Keratinocyte (primary cell): ENCODE data around the gene FNIP2. TPM values are rescaled to one million over a fixed set of nuclear protein-coding genes. Genes with fewer than 3 reads are reported as not detected.
"Not testable (repeated sequence)": the region's sequence is repeated elsewhere in the genome, so short reads cannot be mapped to it uniquely, and the experiment has no call there.

Experiments
- DNase-seq: peaks from one replicate; pipeline ENCODE4 v3.0.0-alpha.2; 2011; ENCODE audit warnings: low read depth, missing footprints, low spot score
- FAIRE-seq: peaks from 2 replicates; lab custom pipeline; 2011; peaks lifted over from hg19 to GRCh38; lab: Jason Lieb, UNC
- H2AFZ ChIP-seq: 2 replicates; pipeline ENCODE4 v1.6.0; 2012; ENCODE audit warnings: low read length, control low read depth, inconsistent platforms; ENCODE audit not compliant: control insufficient read depth
- H3K27ac ChIP-seq: 2 replicates; pipeline ENCODE4 v1.5.1; 2011; ENCODE audit warnings: low read length; ENCODE audit not compliant: control insufficient read depth, insufficient read depth
- H3K27me3 ChIP-seq: 3 replicates; pipeline ENCODE4 v1.6.0; 2011; ENCODE audit warnings: low read length; ENCODE audit not compliant: control insufficient read depth, insufficient read depth; ENCODE audit errors: extremely low read depth
- H3K36me3 ChIP-seq, 2 experiments: 2 replicates in 1 of 2; 3 replicates in 1 of 2; pipeline ENCODE4 v1.5.1; 2011; ENCODE audit warnings: low read length in 2 of 2, mild to moderate bottlenecking in 1 of 2; ENCODE audit not compliant: control insufficient read depth in 2 of 2, insufficient read depth in 2 of 2; ENCODE audit errors: extremely low read depth in 1 of 2
- H3K4me1 ChIP-seq: 3 replicates; pipeline ENCODE4 v1.5.1; 2011; ENCODE audit warnings: low read length; ENCODE audit not compliant: control insufficient read depth, insufficient read depth; ENCODE audit errors: extremely low read depth
- H3K4me2 ChIP-seq: 3 replicates; pipeline ENCODE4 v1.6.0; 2011; ENCODE audit warnings: low read depth, low read length; ENCODE audit not compliant: control insufficient read depth, insufficient read depth; ENCODE audit errors: extremely low read depth
- H3K4me3 ChIP-seq, 3 experiments: fragments of 200-600 bp in 1 of 3; sonication (generic) in 1 of 3; 2 replicates in 2 of 3; 3 replicates in 1 of 3; pipeline ENCODE4 v1.5.1; 2011 to 2016; ENCODE audit warnings: low read length in 3 of 3, mild to moderate bottlenecking in 3 of 3, control low read depth in 2 of 3, inconsistent platforms in 1 of 3, low read depth in 1 of 3, mixed read lengths in 1 of 3, mixed run types in 1 of 3, moderate library complexity in 1 of 3; ENCODE audit not compliant: control insufficient read depth in 2 of 3, insufficient read depth in 2 of 3; ENCODE audit errors: extremely low read depth in 1 of 3
- H3K79me2 ChIP-seq: 2 replicates; pipeline ENCODE4 v1.6.0; 2012; ENCODE audit warnings: low read length; ENCODE audit not compliant: control insufficient read depth, insufficient read depth
- H3K9ac ChIP-seq: 3 replicates; pipeline ENCODE4 v1.6.0; 2011; ENCODE audit warnings: low read length; ENCODE audit not compliant: control insufficient read depth, insufficient read depth; ENCODE audit errors: extremely low read depth
- H3K9me1 ChIP-seq: 3 replicates; pipeline ENCODE4 v1.6.0; 2011; ENCODE audit warnings: low read length; ENCODE audit not compliant: control insufficient read depth, insufficient read depth; ENCODE audit errors: extremely low read depth
- H3K9me3 ChIP-seq: 2 replicates; pipeline ENCODE4 v1.5.1; 2012; ENCODE audit warnings: low read depth, low read length; ENCODE audit not compliant: control insufficient read depth
- H4K20me1 ChIP-seq: 3 replicates; pipeline ENCODE4 v1.6.0; 2011; ENCODE audit warnings: low read length; ENCODE audit not compliant: control insufficient read depth, insufficient read depth; ENCODE audit errors: extremely low read depth
- EZH2 ChIP-seq: IDR thresholded peaks from one replicate; pipeline ENCODE4 v1.6.1; 2012; ENCODE audit warnings: inconsistent platforms, mild to moderate bottlenecking, low read length, moderate library complexity
- dilution Hi-C: fragments of 300-500 bp; cut with MboI; formaldehyde crosslinking; loops from one replicate; pipeline ENCODE4 v1.7.0; 2020; ENCODE audit warnings: low sequenced_read_pairs; ENCODE audit not compliant: extremely low pct_ligation_motif_present
- polyA plus RNA-seq, 5 experiments: library from polyadenylated mRNA; depleted of rRNA in 3 of 5; stranded (reverse) in 3 of 5; stranded (forward) in 1 of 5; unstranded in 1 of 5; fragments of >200 nt; gene quantifications; 1 replicate in 1 of 5; 2 replicates in 3 of 5; 3 replicates in 1 of 5; pipeline versions ENCODE4 v1.2.1 to v1.2.3, GENCODE V29; 2011 to 2012; ENCODE audit warnings: missing spikeins in 2 of 5, low read depth in 1 of 5, low replicate concordance in 1 of 5
- TF ChIP-seq, protein P1 (sequence below), 3 experiments: IDR thresholded peaks in 1 of 3; conservative IDR thresholded peaks in 1 of 3; optimal IDR thresholded peaks in 1 of 3; 2 replicates in 2 of 3; 3 replicates in 1 of 3; pipeline versions ENCODE3 to v1.5.1; 2011; ENCODE audit warnings: low read length in 3 of 3, mild to moderate bottlenecking in 3 of 3, moderate library complexity in 2 of 3, control low read depth in 1 of 3, inconsistent platforms in 1 of 3; ENCODE audit not compliant: insufficient read depth in 2 of 3; ENCODE audit errors: extremely low read depth in 1 of 3

FNIP2 gene
- polyA plus RNA-seq, 1 donor (not counting 4 experiments of a cell fraction or from before 2014, with no cell fraction given): 6.2 TPM

DNA sequence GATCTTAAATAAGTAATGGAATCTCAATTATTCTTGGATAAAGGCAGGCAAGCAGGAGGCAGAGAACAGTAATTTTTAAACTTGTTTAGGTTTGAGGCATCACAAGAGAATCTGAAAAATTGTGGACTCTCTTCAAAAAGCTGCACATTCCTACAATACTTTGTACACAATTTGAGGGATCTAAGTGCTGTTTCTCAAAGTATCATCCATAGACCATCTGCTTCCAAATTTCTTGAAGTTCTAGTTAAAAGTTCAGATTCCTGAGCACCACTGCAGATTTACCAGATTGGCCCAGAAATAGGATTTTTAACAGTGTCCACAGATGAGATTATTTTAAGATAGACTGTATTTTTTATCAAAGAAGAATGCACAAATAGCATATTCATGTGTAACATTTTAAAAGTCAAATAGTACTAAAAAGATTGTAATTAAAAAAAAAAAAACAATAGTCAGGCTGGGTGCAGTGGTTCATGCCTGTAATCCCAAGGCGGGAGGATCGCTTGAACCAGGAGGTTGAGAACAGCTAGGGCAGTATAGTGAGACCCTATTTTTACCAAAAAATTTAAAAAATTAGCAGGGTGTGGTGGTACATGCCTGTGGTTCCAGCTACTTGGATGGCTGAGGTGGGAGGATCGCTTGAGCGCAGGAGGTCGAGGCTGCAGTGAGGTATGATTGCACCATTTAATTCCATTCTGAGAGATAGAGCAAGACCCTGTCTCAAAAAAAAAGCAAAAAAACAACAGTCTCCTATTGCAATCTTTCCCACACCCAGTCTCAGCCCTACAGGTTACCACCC is 14.2 kb upstream of the FNIP2 start:
- H4K20me1 ChIP-seq: no peaks in the 10 kb centered on the region
- H3K4me1 ChIP-seq: no peaks in the 10 kb centered on the region
- no peaks in the 10 kb centered on the region for H3K9me3 ChIP-seq
- no peak for DNase-seq
- no peak for TF ChIP-seq EZH2
- TF ChIP-seq, protein P1, sequence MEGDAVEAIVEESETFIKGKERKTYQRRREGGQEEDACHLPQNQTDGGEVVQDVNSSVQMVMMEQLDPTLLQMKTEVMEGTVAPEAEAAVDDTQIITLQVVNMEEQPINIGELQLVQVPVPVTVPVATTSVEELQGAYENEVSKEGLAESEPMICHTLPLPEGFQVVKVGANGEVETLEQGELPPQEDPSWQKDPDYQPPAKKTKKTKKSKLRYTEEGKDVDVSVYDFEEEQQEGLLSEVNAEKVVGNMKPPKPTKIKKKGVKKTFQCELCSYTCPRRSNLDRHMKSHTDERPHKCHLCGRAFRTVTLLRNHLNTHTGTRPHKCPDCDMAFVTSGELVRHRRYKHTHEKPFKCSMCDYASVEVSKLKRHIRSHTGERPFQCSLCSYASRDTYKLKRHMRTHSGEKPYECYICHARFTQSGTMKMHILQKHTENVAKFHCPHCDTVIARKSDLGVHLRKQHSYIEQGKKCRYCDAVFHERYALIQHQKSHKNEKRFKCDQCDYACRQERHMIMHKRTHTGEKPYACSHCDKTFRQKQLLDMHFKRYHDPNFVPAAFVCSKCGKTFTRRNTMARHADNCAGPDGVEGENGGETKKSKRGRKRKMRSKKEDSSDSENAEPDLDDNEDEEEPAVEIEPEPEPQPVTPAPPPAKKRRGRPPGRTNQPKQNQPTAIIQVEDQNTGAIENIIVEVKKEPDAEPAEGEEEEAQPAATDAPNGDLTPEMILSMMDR (optimal IDR thresholded peaks at IDR 0.05 in 1 of 3, IDR thresholded peaks at IDR 0.05 in 1 of 3, conservative IDR thresholded peaks at IDR 0.05 in 1 of 3; ENCODE audit: extremely low read depth in 1 of 3, insufficient read depth in 2 of 3, low read length in 3 of 3): no peak
- no peak overlapping the region for H3K4me2 ChIP-seq
- H2AFZ ChIP-seq: no peak overlapping the region
- no peaks in the 10 kb centered on the region for H3K79me2 ChIP-seq
- H3K27ac ChIP-seq: no peak overlapping the region
- no peak overlapping the region for H3K4me3 ChIP-seq
- no peak overlapping the region for H3K9ac ChIP-seq
- H3K27me3 ChIP-seq: no peaks in the 10 kb centered on the region
- H3K36me3 ChIP-seq: no peaks in the 10 kb centered on the region
- dilution Hi-C loops: no loop called here
- no peaks in the 10 kb centered on the region for H3K9me1 ChIP-seq
- FAIRE-seq: no peak

DNA sequence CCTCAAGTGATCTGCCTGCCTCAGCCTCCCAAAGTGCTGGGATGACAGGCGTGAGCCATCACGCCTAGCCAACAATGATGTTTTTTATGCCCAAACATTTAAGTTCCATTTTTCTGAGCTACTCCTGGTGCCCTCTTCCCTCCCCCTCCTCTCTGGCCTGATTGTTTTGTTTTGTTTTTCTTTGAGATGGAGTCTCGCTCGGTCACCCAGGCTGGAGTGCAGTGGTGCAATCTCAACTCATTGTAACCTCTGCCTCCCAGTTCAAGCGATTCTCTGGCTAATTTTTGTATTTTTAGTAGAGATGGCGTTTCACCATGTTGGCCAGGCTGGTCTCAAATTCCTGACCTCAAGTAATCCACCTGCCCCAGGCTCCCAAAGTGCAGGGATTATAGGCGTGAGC is 13.0 kb upstream of the FNIP2 start:
- H3K9ac ChIP-seq, H3K9me1 ChIP-seq, H4K20me1 ChIP-seq, H3K9me3 ChIP-seq, H3K4me2 ChIP-seq, H3K4me3 ChIP-seq, DNase-seq, H3K4me1 ChIP-seq, H3K36me3 ChIP-seq, dilution Hi-C loops, H3K27ac ChIP-seq, FAIRE-seq, H2AFZ ChIP-seq, H3K79me2 ChIP-seq, H3K27me3 ChIP-seq: not testable (repeated sequence)

DNA sequence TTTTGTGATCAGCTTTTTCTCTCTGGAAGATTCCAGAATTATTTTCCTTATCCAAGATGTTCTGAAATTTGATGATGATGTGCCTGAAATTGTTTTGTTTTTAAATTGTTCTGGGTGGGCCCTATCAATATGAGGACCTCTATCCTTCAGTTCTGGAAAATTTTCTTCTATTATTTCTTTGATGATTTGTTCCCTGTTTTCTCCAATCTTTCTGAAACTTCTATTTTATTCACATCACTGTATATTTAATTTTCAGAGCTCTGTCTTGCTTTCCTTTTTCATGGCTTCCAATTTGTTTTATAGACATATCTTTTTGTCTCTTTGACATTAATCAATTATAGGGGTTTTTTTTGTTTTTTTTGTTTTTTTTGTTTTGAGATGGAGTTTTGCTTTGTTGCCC is 12.2 kb upstream of the FNIP2 start:
- FAIRE-seq: no peak
- no peaks in the 10 kb centered on the region for H4K20me1 ChIP-seq

More for the DNA sequence above, 12.2 kb upstream of the FNIP2 start:
- H3K27ac ChIP-seq: no peak overlapping the region
- TF ChIP-seq, protein P1 (optimal IDR thresholded peaks at IDR 0.05 in 1 of 3, IDR thresholded peaks at IDR 0.05 in 1 of 3, conservative IDR thresholded peaks at IDR 0.05 in 1 of 3; ENCODE audit: extremely low read depth in 1 of 3, insufficient read depth in 2 of 3, low read length in 3 of 3): no peak
- no peak for TF ChIP-seq EZH2
- H2AFZ ChIP-seq: no peak overlapping the region
- no peak overlapping the region for H3K4me3 ChIP-seq
- dilution Hi-C loops: no loop called here
- H3K79me2 ChIP-seq: no peaks in the 10 kb centered on the region
- H3K9ac ChIP-seq: no peak overlapping the region
- no peaks in the 10 kb centered on the region for H3K27me3 ChIP-seq
- no peak for DNase-seq
- no peaks in the 10 kb centered on the region for H3K9me1 ChIP-seq
- H3K36me3 ChIP-seq: no peaks in the 10 kb centered on the region
- no peak overlapping the region for H3K4me2 ChIP-seq
- H3K9me3 ChIP-seq: no peaks in the 10 kb centered on the region
- no peaks in the 10 kb centered on the region for H3K4me1 ChIP-seq
